HG02623 (cell line): Measurements from ENCODE around the gene YEATS2.
"Not testable (repeated sequence)": the region's sequence is repeated elsewhere in the genome, so short reads cannot be mapped to it uniquely, and the experiment has no call there.

Source experiments
- ATAC-seq: cut with Tn5 transposase; IDR thresholded peaks from one replicate; pipeline ENCODE4 v1.9.1; 2021; ENCODE audit warnings: moderate library complexity; ENCODE audit not compliant: unreplicated experiment

YEATS2 gene

GRCh38 chr3:183711516-183711915 is 13.9 kb downstream of the YEATS2 start:
- no peak for ATAC-seq

DNA sequence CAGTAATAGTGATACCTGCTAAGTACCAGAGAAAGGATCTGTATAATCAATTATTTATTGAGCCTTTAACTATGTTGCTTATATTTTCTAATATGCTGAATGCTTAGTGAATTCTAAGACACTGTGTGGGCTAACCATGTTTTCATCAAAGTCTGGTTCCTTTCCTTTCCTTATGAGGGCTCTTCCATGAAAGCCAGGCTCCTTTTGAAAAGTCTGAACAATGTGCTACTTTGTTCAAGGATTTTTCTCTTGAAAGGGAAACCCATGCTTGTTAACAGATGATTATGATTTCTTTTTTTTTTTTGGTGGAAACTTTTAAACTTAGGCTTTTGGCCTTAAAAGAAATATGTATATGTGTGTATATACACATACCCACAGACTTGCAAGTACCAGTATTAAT is 17.0 kb downstream of the YEATS2 start:
- no peak for ATAC-seq

- ATAC-seq = no peak
Observed at GRCh38 chr3:183718012-183718411, 20.4 kb downstream of the YEATS2 start.

- ATAC-seq = no peak
Observed at GRCh38 chr3:183725387-183725786, 27.8 kb downstream of the YEATS2 start.

DNA sequence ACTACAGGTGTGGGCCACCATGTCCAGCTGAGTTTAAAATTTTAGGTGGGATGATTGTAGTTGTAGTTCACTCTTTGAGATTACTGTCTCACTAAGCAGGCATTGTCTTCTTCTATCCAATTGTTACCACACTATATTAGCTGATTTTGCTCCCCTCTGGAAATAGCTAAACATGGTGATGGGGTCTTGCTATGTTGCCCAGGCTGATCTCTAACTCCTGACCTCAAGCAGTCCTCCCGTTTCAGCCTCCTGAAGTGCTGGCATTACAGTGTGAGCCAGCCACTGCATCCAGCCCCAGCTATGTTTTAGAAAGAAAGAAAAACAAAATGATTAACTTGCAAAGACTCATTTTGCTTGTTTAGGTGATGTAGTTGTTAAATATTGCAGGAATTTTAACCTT is 30.6 kb downstream of the YEATS2 start:
- no peak for ATAC-seq

- ATAC-seq = no peak
Observed at GRCh38 chr3:183730361-183730760, 32.8 kb downstream of the YEATS2 start.

GRCh38 chr3:183731611-183732010 is 34.0 kb downstream of the YEATS2 start:
- no peak for ATAC-seq

GRCh38 chr3:183733553-183733952 is 36.0 kb downstream of the YEATS2 start:
- ATAC-seq = no peak

DNA sequence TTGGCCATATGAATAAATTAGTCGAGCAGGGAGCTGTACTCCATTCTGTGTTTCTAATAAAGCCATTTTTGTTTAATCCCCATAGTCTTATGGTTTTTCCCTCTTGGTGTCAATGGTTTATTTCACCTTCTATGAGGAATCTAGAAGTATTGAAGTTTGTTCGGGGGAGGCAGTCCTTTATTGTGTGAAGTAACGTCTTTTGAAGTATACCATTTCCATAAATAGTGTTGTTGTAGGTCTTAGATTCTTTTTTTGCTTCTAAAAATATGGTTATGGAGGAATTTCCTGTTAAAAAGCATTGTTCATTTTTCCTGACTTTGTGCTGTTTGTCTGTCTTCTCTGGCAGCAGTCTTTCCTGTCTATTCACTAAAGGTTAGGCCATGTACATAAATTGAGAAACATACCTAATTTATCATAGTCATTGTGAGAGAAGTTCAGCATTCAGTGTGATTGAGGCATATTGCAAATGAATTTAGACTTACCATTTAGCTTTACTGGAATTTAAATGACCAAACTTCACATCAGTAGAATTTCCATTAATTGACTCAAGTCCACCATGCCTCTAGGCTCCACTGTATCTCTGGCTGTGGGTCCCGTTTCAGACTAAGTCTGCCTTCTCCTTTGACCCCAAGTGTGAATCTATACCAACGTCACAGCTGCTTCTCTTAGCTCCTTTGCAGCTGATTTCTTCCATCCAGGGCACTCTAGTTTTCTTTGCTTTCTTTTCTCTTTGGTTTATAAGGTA is 37.3 kb downstream of the YEATS2 start:
- no peak for ATAC-seq

- no peak for ATAC-seq
Observed at GRCh38 chr3:183737116-183737515, 39.5 kb downstream of the YEATS2 start.

- not testable (repeated sequence) for ATAC-seq
Observed at GRCh38 chr3:183740154-183740553, 42.6 kb downstream of the YEATS2 start.

GRCh38 chr3:183743231-183743630 is 45.6 kb downstream of the YEATS2 start:
- ATAC-seq = no peak

- ATAC-seq = no peak
Observed at GRCh38 chr3:183745300-183746098, 47.9 kb downstream of the YEATS2 start.

GRCh38 chr3:183754052-183754451 is 56.5 kb downstream of the YEATS2 start:
- ATAC-seq = no peak

DNA sequence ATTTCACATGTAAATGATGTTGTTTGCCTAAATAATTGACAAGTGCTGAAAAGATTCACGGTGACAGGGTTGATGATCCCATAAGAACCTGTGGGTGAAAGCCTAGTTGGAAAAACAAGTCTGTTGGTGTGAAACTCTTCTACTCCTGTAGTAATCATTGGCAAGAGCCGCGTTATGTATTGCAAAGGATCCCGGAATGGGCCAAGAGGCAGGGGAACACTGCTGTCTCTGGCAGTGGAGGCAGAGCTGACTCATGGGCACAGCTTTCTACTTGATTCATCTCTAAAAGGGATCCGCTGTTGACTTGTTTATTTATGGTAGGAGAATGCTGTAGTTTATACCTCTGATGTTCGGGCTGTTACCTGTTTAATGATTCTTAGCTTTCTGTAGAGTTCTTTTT is 64.7 kb downstream of the YEATS2 start:
- ATAC-seq = no peak

DNA sequence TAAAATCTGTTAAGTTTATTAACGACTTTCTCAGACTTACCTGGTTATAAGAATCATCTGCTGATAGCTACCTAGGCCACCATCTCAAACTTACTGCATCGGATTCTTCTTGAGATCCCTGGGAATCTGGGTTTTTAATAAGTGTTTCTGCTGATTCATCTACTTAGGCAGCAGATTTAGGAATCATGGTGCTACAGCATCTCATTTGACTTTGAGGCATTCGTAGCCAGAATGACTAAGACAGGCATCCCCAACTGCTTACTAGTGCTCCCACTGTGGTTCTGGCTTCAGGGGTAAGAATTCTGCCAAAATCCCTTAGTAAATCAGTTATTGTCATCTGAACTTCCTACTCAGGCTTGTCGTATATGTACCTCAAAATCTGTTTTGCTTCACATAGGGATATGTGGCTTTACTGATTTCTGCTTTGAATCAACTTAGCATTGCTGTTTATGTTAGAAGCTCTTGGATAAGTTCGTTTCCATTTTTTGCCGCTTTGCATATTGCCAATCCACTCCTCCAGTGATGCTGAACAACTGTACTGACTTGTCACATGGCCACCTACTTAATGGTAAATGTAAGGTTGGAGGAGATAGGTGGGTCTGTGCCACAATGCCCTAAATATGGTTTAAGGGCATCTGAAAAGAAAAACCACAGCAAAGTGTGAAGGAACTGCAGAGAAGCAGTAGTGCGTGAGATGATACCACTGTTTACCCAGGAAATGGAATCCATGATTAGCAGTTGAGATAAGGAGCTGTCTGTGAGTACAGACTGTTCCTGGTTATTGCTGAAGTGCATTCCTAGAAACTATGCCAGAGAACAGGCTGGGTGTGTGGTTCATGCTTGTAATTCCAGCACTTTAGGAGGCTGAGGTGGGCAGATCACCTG is 67.5 kb downstream of the YEATS2 start:
- no peak for ATAC-seq

- ATAC-seq = no peak
Observed at GRCh38 chr3:183766107-183766506, 68.5 kb downstream of the YEATS2 start.

- ATAC-seq = no peak
Observed at GRCh38 chr3:183766745-183767606, 69.4 kb downstream of the YEATS2 start.

DNA sequence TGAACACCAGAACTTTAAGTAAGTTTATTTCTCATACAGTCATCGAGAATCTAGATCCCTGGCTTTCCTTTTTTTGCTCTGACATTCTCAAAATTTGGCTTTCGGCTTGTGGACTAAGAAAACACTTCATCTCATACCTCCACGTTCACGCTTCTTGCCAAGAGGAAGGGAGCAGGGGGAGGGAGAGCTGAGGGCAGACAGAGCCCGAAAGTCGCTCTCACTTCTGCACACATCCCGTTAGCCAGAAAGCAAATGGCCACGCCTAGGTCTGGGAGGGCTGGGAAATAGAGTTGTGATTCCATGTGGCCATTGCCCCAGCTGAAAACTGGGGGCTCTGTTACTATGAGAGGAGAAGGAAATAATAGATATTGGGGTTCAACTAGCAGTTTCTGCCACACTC is 70.5 kb downstream of the YEATS2 start:
- no peak for ATAC-seq

DNA sequence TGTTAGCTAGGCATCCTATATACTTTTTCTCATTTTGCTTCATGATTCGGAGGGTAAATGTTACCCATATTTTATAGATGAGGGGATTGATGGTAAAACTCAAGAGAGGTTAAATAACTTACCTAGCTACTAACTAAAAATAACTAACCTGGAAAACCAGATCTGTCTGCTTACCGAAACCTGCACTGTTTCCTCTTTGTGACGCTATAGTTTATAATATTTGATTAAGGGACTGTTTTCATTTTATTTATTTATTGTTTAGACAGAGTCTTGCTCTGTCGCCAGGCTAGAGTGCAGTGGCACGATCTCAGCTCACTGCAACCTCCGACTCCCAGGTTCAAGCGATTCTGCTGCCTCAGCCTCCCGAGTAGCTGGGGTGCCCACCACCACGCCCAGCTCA is 71.9 kb downstream of the YEATS2 start:
- ATAC-seq = no peak
